Fibroblast of villous mesenchyme (primary cell): ENCODE data around the gene AUTS2. TPM values are rescaled to one million over a fixed set of nuclear protein-coding genes. Genes with fewer than 3 reads are reported as not detected.
A peak's percentile ranks its signal among the peaks of the same experiment; 100 is the strongest.

Experiments
- DNase-seq: peaks from one replicate; pipeline ENCODE4 v3.0.0-alpha.2; 2010; ENCODE audit warnings: low read depth
- H3K4me3 ChIP-seq: 2 replicates; pipeline ENCODE4 v1.5.1; 2011; ENCODE audit warnings: low read depth, mild to moderate bottlenecking, low read length
- CTCF ChIP-seq: IDR thresholded peaks from 2 replicates; pipeline ENCODE4 v1.5.1; 2012; ENCODE audit warnings: low read depth, mild to moderate bottlenecking, low read length; ENCODE audit not compliant: insufficient read depth
- total RNA-seq: library from RNA; depleted of rRNA; stranded (reverse); fragments of >200 nt; gene quantifications from 2 replicates; pipeline ENCODE4 v1.2.3, GENCODE V29; 2012

The AUTS2 gene
- total RNA-seq, 1 donor: 3.9 TPM

- H3K4me3 ChIP-seq: no peak overlapping the region
- DNase-seq: no peak
- no peak for TF ChIP-seq CTCF
These were observed 1137.0 kb downstream of the AUTS2 start for GRCh38 chr7:70735313-70735712.

- no peak for TF ChIP-seq CTCF
- peak overlapping the region; percentile 20 for H3K4me3 ChIP-seq
- DNase-seq: peak; percentile 65
These were observed 1138.6 kb downstream of the AUTS2 start for GRCh38 chr7:70736715-70737460.

GRCh38 chr7:70738151-70738885 lies 1140.0 kb downstream of the AUTS2 start:
- TF ChIP-seq CTCF: no peak
- no peak overlapping the region for H3K4me3 ChIP-seq
- DNase-seq: no peak

- no peak for DNase-seq
- TF ChIP-seq CTCF: no peak
- H3K4me3 ChIP-seq: no peak overlapping the region
These were observed 1141.5 kb downstream of the AUTS2 start for GRCh38 chr7:70739646-70740210.

GRCh38 chr7:70741666-70742065 lies 1143.4 kb downstream of the AUTS2 start:
- no peak for DNase-seq
- no peak overlapping the region for H3K4me3 ChIP-seq
- TF ChIP-seq CTCF: no peak

GRCh38 chr7:70743531-70744325 lies 1145.5 kb downstream of the AUTS2 start:
- no peak for DNase-seq
- no peak for TF ChIP-seq CTCF
- H3K4me3 ChIP-seq: no peak overlapping the region
